GM18858 (cell line): ENCODE results near the gene CYB5D1.

Source experiments
- ATAC-seq: cut with Tn5 transposase; IDR thresholded peaks from one replicate; pipeline ENCODE4 v1.9.1; 2021; ENCODE audit not compliant: unreplicated experiment

The CYB5D1 gene

GRCh38 chr17:7843536-7844291 is 14.1 kb upstream of the CYB5D1 start:
- no peak for ATAC-seq

GRCh38 chr17:7844292-7845154 is 13.3 kb upstream of the CYB5D1 start:
- ATAC-seq = peak; percentile 58

- ATAC-seq = no peak
Observed at GRCh38 chr17:7845359-7846062, 12.3 kb upstream of the CYB5D1 start.

- ATAC-seq = no peak
Observed at GRCh38 chr17:7846063-7846735, 11.6 kb upstream of the CYB5D1 start.

GRCh38 chr17:7846765-7847661 is 10.8 kb upstream of the CYB5D1 start:
- no peak for ATAC-seq

- ATAC-seq = no peak
Observed at GRCh38 chr17:7848131-7848579, 9.6 kb upstream of the CYB5D1 start.

GRCh38 chr17:7848739-7849129 is 9.1 kb upstream of the CYB5D1 start:
- no peak for ATAC-seq

- no peak for ATAC-seq
Observed at GRCh38 chr17:7849130-7849750, 8.6 kb upstream of the CYB5D1 start.

- ATAC-seq = no peak
Observed at GRCh38 chr17:7849751-7850504, 7.9 kb upstream of the CYB5D1 start.

GRCh38 chr17:7850701-7851437 is 6.9 kb upstream of the CYB5D1 start:
- ATAC-seq = no peak

GRCh38 chr17:7851438-7852261 is 6.2 kb upstream of the CYB5D1 start:
- ATAC-seq = peak; percentile 63

- ATAC-seq = no peak
Observed at GRCh38 chr17:7852262-7852670, 5.5 kb upstream of the CYB5D1 start.

- ATAC-seq = no peak
Observed at GRCh38 chr17:7852919-7853690, 4.7 kb upstream of the CYB5D1 start.

GRCh38 chr17:7853691-7854038 is 4.1 kb upstream of the CYB5D1 start:
- no peak for ATAC-seq

GRCh38 chr17:7854078-7854777 is 3.6 kb upstream of the CYB5D1 start:
- no peak for ATAC-seq
